Measurements from ENCODE around the gene ANOS1.

GRCh38 chrX:8714164-8714563, 17.8 kb downstream of the ANOS1 start:
- TF ChIP-seq EZH2 (IDR thresholded peaks at IDR 0.05; ENCODE audit: low read depth) (no peak), CTCF (conservative IDR thresholded peaks at IDR 0.05) (no peak)

All from PC-9 (cell line).